ENCODE measurements around the gene S100PBP. TPM values are rescaled to one million over a fixed set of nuclear protein-coding genes. Genes with fewer than 3 reads are reported as not detected.
A peak's percentile ranks its signal among the peaks of the same experiment; 100 is the strongest.
"Not testable (repeated sequence)": the region's sequence is repeated elsewhere in the genome, so short reads cannot be mapped to it uniquely, and the experiment has no call there.

The S100PBP gene
- total and polyA plus RNA-seq, 2 donors (not counting 3 experiments of a cell fraction or from before 2014, with no cell fraction given) = 15.4 to 38.6 TPM

DNA sequence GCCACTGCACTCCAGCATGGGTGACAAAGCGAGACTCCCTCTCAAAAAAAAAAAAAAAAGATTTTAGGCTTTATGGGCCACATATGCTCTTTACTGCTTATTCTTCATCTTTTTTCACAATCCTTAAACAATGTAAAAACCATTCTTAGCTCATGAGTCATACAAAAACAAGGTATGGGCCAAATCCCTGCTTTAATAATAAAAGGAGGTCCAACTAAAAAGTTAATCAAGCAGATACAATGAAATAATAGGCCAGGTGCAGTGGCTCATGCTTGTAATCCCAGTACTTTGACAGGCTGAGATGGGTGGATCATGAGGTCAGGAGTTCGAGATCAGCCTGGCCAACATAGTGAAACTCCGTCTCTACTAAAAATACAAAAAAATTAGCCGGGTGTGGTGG is 21.7 kb upstream of the S100PBP start:
- H3K4me1 ChIP-seq (ENCODE audit: control insufficient read depth, extremely low read depth, insufficient read depth, low read length); H3K4me2 ChIP-seq (ENCODE audit: insufficient read depth, low read length); H3K27me3 ChIP-seq (ENCODE audit: control insufficient read depth in 2 of 2, insufficient read depth in 2 of 2, low read length in 2 of 2); H4K20me1 ChIP-seq (replicated peaks; ENCODE audit: control insufficient read depth, extremely low read depth, insufficient read depth, low read length); dilution Hi-C loops (cut with MboI; ENCODE audit: extremely low pct_ligation_motif_present, low sequenced_read_pairs); H3K4me3 ChIP-seq (replicated peaks in 1 of 3; ENCODE audit: insufficient read depth in 1 of 3, low read depth in 1 of 3, low read length in 3 of 3); H3K9me1 ChIP-seq (replicated peaks; ENCODE audit: control insufficient read depth, extremely low read depth, insufficient read depth, low read length); H3K9ac ChIP-seq (replicated peaks; ENCODE audit: extremely low read depth, insufficient read depth, low read length); H2AFZ ChIP-seq (ENCODE audit: low read depth, low read length); H3K9me3 ChIP-seq (replicated peaks; ENCODE audit: control insufficient read depth, insufficient read depth, low read length); BruUV-seq (replicated peaks): not testable (repeated sequence)
- intact Hi-C loops (cut with micrococcal nuclease) = loop anchor here (2.0 kb wide), 1 partner anchor 21 kb away; the partner anchor contains the start of genes S100PBP and YARS1
- H3K36me3 ChIP-seq (ENCODE audit: control insufficient read depth in 2 of 2, extremely low read depth in 1 of 2, insufficient read depth in 2 of 2, low read length in 2 of 2) = peaks cover 5 to 13% of the 10 kb centered on the region in 2 experiments
- CTCF ChIA-PET = interaction anchor here (0.6 to 1.1 kb wide), 4 partner anchors 10 to 122 kb away, joined by 3 to 6 read pairs (median 3); no protein-coding TSS in a partner anchor
- peaks cover 14% of the 10 kb centered on the region for H3K79me2 ChIP-seq (ENCODE audit: control insufficient read depth, insufficient read depth, low read length)
- peak overlapping the region; percentile 29 for H3K27ac ChIP-seq (ENCODE audit: insufficient read depth, low read depth, low read length)
- DNase-seq (ENCODE audit: low read depth, low spot score) (peak; percentile 84), FAIRE-seq (peak; percentile 90)
- peak; percentile 77 for TF ChIP-seq JUN (IDR thresholded peaks at IDR 0.05; ENCODE audit: borderline replicate concordance, insufficient read depth, insufficient read length, low read depth)
- TF ChIP-seq FOS (IDR thresholded peaks at IDR 0.05; ENCODE audit: borderline replicate concordance, insufficient read depth, low read length) = peak; percentile 43
- POLR2A ChIA-PET = interaction anchor here (0.7 kb wide), 1 partner anchor 574 kb away, joined by 4 read pairs; no protein-coding TSS in a partner anchor

DNA sequence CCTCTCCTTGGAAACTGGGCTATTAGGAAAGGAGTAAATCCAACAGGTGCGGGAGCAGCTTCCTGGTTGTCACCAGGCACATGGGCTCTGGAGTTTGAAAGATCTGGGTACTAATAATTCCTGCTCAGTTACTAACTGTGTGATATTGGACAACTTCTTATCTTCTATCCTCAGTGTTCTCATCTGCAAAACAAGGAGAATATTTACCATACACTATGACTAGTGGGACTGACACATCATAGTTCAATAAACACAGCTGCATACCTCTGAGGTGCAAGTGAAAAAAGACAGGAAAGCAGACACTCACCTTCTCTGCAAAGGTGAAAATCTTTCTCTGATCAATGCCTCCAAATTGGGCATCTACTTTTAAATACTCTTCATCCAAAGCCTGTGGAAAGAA is 20.0 kb upstream of the S100PBP start:
- Histone ChIP-seq H3K79me2 (ENCODE audit: control insufficient read depth, insufficient read depth, low read length) (peaks cover 16% of the 10 kb centered on the region), H3K27me3 (ENCODE audit: control insufficient read depth in 2 of 2, insufficient read depth in 2 of 2, low read length in 2 of 2) (no peaks in the 10 kb centered on the region), H3K27ac (ENCODE audit: insufficient read depth, low read depth, low read length) (no peak overlapping the region), H3K4me1 (ENCODE audit: control insufficient read depth, extremely low read depth, insufficient read depth, low read length) (peaks cover 8% of the 10 kb centered on the region), H3K4me3 (replicated peaks in 1 of 3; ENCODE audit: insufficient read depth in 1 of 3, low read depth in 1 of 3, low read length in 3 of 3) (no peak overlapping the region), H3K9ac (replicated peaks; ENCODE audit: extremely low read depth, insufficient read depth, low read length) (no peak overlapping the region), H4K20me1 (replicated peaks; ENCODE audit: control insufficient read depth, extremely low read depth, insufficient read depth, low read length) (no peaks in the 10 kb centered on the region), H3K9me1 (replicated peaks; ENCODE audit: control insufficient read depth, extremely low read depth, insufficient read depth, low read length) (no peaks in the 10 kb centered on the region), H3K4me2 (ENCODE audit: insufficient read depth, low read length) (no peak overlapping the region), H3K9me3 (replicated peaks; ENCODE audit: control insufficient read depth, insufficient read depth, low read length) (no peaks in the 10 kb centered on the region), H2AFZ (ENCODE audit: low read depth, low read length) (no peak overlapping the region), H3K36me3 (ENCODE audit: control insufficient read depth in 2 of 2, extremely low read depth in 1 of 2, insufficient read depth in 2 of 2, low read length in 2 of 2) (peaks cover 4 to 8% of the 10 kb centered on the region in 2 experiments)
- intact Hi-C loops (cut with micrococcal nuclease) (no loop called here), dilution Hi-C loops (cut with MboI; ENCODE audit: extremely low pct_ligation_motif_present, low sequenced_read_pairs) (no loop called here)
- DNase-seq (ENCODE audit: low read depth, low spot score) (no peak), FAIRE-seq (no peak)
- CTCF ChIA-PET = no interaction called here
- TF ChIP-seq EZH2 (IDR thresholded peaks at IDR 0.05; ENCODE audit: borderline replicate concordance, low read depth, low read length, severe bottlenecking) (no peak), POLR2AphosphoS5 (IDR thresholded peaks at IDR 0.05; ENCODE audit: insufficient read depth, low read depth, low read length) (no peak), JUN (IDR thresholded peaks at IDR 0.05; ENCODE audit: borderline replicate concordance, insufficient read depth, insufficient read length, low read depth) (no peak)
- TF ChIP-seq, protein P1, sequence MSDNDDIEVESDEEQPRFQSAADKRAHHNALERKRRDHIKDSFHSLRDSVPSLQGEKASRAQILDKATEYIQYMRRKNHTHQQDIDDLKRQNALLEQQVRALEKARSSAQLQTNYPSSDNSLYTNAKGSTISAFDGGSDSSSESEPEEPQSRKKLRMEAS (IDR thresholded peaks at IDR 0.05; ENCODE audit: insufficient read depth, insufficient read length) = no peak
- no TSS peak for BruUV-seq (replicated peaks)
- POLR2A ChIA-PET = no interaction called here
